ENCODE results near the gene CEP128.

CEP128 gene

DNA sequence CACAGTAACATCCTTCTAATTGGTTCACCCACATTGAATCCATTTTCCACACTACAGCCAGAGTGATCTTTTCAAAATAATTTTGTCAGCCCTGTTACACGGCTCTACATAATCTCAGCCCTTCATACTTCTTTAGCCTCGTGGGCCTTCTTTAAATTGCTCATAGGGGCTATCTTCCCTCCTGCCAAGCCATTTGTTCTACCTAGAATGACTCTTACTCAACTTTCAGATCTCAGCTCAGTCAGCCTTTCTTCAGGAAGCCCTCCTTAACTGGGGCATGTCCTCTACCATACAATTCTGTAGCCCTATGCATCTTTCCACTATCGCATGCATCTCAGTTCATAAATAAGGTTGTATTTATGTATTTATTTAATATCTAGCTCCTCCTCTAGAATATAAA, 39.7 kb downstream of the CEP128 start:
- DNase-seq (ENCODE audit: low read depth in 2 of 2) = no peak

DNA sequence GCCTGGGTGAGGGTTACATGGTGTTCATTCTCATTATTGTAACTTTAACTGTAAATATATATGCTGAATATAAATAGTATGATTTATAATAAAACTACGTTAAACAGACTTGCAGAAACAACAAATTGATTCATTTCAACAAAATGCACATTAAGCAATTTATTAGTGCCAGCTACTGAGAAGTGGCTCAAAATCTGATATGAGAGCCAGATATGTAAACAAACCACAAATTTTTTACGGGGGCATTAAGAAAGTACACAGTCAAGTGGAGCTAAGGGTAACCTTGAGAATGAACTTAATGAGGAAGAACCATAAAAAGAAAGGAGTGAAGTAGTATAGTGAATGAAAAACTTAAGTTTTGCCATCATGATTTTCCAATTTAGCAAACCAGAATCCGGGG, 40.3 kb downstream of the CEP128 start:
- no peak for DNase-seq (ENCODE audit: low read depth in 2 of 2)

DNA sequence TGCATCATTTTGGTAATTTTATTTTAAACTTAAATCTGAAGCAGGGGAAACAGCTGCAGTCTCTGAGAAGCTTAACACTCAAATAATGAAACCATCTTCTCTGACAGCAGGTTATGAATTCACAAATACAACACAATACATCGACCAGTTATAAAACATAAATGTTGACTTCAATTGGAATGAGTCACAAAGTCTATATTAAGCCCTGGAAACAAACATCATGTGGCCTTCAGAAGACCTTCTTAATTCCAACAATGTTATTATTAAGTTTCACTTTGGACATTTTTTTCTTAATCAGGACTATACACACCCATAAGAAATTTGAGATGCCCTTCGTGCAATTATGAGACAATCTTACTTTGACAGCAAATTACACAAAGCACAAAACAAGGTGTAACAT, 68.9 kb downstream of the CEP128 start:
- DNase-seq (ENCODE audit: low read depth in 2 of 2) = no peak

DNA sequence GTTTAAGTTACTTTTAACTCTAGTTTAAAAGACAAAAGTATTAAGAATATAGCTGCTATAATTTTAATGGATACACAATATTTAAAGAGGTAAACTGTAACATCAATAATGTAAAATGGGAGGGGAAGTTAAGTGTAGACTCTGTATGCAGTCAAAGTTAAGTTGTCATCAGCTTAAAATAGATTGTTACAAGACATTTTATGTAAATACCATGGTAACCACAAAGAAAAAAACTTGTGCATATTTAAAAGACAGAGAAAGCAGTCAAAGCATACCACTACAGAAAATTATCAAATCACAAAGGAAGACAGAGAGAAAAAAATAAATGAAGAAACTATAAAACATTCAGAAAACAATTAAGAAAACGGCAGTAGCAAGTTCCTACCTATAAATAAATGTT, 73.3 kb downstream of the CEP128 start:
- DNase-seq (ENCODE audit: low read depth in 2 of 2) = no peak

DNA sequence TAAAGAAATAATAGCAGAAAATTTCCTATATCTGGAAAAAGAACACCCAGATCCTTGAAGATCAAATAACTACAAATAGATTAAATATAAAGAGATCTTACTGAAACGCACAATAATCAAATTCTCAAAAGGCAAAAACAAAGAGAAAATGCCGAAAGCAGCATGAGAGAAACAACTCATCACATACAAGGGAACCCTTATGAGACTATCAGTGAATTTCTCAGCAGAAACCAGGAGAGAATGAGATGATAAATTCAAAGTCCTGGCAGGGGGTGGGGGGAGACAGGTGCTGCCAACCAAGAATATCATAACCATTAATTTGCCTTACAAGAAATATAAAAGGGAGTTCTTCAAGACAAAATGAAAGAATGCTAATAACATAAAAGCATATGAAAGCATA, 73.7 kb downstream of the CEP128 start:
- DNase-seq (ENCODE audit: low read depth in 2 of 2) = no peak

DNA sequence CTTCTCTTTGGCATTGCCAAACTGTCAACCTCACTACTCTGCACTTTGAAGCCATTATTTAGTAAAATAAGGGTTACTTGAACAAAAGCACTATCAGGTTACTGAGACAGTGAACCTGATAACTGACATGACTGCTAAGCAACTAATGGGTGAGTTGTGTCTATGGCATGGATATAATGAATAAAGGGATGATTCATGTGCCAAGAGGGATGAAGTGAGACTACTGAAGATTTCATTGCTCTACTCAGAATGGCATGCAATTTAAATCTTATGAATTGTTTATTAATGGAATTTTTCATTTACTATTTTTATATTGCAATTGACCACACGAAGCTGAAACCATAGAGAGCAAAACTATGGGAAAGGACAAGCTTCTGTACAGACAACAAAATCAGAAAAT, 74.4 kb downstream of the CEP128 start:
- no peak for DNase-seq (ENCODE audit: low read depth in 2 of 2)

DNA sequence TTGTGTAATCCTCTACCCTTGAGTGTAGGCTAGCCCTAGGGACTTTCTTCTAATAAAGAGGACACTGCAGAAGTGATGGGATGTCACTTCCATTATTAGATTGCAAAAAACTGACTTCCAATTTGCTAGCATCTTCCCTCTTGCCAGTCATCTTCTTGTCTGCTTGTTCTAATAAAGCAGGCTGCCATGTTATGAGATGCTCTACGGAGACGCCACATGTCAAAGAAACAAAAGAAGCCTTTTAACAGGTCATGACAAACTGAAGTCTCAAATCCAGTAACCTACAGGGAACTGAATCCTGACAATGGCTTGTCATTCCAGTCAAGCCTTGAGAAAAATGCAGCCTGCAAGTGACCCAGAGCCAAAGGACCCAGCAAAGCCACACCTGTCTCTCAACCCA, 76.0 kb downstream of the CEP128 start:
- no peak for DNase-seq (ENCODE audit: low read depth in 2 of 2)

DNA sequence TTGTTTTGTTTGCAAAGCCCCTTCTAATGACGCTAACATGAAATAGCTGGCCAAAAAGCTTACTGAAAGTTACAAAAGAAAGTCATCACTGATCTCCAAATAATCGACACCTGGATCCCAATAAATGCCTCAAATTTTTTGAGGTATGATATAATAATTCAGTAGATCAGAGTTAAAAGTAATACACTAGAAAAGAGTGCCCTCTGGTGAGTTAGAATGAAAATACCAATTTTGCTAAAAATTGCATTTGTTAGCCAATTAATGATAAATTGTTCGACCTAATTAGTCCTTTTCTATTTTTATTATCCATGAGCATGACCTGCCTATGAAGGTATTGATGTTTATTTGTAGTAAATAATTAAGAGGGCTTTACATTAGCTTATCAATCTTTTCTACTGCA, 78.6 kb downstream of the CEP128 start:
- DNase-seq (ENCODE audit: low read depth in 2 of 2) = no peak

DNA sequence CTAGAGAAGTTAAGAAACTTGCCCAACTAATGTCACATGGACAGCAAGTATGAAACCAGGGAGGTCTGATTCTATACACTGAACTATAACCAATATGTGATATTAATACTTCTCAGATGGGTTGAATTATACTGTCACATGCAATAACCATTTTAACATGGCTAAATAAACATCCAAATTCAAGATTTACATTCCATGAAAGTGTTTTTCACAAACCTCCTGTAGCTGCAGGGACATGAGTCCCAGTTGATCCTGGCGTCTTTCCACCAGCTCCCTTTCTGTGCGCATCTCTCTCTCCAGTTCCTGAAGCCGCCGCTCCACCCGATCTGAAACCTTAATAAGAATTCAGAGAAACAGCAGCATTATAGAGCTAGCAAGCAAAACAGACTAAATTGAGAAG, 79.0 kb downstream of the CEP128 start:
- no peak for DNase-seq (ENCODE audit: low read depth in 2 of 2)

DNA sequence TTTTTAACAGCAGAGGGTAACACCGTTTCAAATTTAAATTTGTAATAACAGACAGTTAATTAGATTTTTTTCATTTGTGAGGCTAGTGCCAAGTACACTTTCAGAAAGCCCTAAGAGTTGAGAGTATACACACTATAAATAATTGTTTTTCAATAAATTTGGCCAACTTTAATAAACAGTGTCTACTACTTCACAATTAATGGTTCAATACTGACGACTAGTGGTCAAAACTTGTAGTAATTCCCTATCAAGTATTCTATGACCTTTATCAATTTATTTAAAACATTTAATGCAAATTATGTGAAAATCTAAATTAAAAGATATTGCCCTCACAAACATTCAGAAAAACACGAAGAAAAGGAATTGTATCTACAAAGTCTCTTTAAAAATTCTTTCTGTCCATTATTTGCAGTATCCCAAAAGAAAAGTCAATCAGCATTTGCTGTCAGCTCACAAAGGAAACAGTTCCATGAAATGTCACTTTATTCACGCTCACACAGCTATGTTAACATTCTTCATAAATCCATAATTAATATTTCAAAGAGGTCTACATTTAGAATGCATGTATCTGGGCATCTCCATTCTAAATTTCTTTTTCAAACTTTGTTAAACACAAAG, 91.2 kb downstream of the CEP128 start:
- DNase-seq (ENCODE audit: low read depth in 2 of 2) = no peak

DNA sequence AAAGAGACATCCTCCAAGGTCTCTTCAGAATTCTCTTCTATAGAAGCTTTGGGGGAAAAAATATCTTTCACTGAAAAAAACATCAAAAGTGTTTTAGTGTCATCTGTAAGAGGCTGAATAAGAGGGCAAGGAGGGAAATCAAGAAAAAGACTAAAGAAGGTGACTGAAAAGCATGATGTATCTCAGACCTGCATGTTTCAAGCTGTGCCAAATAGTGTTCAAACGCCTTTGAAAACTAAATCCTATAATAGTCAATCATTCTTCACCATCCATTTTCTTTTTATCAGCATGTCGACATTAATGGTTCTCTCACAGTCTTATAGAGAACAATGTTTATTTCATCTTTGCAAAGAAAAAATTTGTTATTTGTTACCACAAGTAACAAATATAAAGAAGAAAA, 94.5 kb downstream of the CEP128 start:
- DNase-seq (ENCODE audit: low read depth in 2 of 2) = no peak

DNA sequence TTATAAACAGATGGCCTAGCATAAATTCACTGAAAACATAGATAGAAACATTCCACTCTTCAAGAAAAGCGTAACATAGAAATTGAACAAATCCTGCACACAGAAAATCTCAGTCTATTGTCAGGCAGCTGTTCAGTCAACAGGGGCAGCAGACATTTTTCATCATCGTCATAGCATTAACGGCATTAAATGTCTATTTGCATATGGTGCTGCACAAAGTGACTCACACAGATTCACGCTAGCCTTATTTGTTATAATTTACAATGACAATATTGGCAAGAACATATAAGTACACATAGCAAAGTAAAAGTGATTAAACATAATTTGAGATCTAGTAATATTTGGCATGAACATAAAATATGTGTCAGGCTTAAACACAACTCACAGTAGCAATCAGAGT, 95.7 kb downstream of the CEP128 start:
- no peak for DNase-seq (ENCODE audit: low read depth in 2 of 2)

DNA sequence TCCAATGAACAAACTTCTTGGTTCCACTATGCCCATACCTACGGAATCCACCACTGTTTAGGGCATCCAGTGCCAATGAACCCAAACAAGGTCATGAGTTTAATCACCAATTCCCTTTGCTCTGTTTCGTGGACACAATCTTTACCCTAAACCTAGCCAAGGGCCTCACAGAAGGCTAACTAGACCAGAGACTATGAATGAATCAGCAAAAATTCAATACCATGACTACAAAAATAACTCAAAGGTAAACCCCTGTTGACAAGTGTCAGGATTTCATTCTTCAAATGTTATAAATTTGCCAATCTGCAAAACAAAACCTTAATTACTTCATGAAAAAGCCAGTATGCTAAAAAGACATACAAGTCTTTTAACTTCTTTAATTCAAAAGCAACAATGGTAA, 96.7 kb downstream of the CEP128 start:
- no peak for DNase-seq (ENCODE audit: low read depth in 2 of 2)

DNA sequence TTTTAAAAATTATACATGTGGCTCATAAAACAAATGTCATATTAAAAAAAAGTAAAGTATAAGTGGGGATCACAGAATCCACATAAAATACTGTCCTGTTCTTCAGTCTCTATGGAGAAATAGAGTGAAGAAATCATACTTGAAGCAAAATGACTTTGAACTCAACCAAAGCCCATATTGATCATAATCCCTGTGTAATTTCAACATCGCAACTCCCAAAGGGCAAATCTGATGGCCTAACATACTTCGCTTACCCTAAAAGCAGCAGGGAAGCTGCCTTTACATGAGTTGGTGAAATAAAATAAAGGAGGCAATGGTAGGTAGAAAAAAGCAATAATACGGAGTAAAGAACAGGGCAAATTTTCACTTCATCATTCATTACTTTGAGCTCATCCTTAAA, 101.8 kb downstream of the CEP128 start:
- no peak for DNase-seq (ENCODE audit: low read depth in 2 of 2)

DNA sequence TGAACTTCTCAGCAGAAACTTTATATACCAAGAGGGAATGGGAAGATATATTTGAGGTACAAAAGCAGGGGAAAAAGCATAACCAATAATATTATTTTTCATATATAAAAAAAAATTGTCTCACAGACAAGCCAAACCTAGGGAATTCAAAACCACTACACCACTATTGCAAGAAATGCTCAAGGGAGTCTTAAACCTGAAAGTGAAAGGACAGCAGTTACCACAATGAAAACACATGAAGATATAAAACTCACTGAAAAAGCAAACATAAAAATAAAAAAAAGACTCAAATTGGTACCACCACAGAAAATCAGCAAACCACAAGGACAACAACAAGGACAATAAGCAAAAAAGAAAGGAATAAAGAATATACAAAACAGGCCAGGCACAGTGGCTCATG, 131.9 kb downstream of the CEP128 start:
- DNase-seq (ENCODE audit: low read depth in 2 of 2) = no peak

DNA sequence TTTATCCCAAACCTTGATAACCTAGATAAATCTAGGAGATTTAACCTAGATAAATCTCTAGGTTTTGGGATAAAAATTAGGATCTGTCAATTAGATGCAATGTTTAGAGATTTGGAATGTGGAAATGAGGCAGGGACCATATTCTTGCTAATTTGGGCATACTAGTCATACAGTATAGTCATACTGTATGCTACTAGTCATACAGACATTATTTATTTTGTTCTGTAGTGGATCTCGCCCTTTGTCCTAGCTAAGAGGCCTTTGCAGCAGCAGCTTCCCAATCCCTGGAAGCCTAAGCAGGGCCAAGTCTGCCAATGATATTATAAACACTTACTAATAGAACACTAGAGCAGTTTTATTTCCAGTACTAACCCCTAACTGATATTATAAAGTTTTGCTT, 136.4 kb downstream of the CEP128 start:
- no peak for DNase-seq (ENCODE audit: low read depth in 2 of 2)

DNA sequence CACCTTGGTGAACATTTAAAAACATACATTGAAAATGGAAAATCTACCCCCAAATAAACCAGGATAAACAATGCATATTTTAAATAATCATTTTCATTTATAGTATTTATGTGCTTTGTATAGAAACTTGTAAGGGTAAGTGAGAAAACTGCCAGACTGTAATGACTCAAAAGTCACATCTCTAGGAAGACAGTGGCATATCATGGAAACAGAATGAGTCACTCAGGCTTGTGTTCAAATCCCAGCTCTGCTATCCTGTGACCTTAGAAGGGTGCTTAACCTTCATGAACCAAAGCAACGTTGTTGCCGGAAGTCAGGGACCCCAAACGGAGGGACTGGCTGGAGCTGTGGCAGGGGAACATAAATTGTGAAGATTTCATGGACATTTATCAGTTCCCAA, 142.7 kb downstream of the CEP128 start:
- no peak for DNase-seq (ENCODE audit: low read depth in 2 of 2)

DNA sequence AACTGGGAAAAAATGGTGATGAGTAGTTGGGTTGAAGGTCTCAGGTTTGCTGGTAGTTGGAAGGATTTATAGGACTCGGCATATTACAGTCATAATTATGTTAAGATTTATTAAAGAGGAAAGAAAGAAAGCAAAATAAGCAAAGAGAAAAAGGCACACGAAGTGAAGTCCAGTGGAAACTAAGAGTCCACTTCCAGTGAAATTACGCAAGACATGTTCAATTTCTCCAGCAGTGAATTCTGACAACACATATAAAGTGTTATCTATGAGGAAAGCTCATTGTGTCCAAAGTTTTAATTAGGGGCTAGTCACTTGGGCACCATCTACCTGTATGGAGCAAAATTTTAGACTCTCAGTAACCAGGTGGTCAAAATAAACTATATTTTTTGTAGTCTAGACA, 143.3 kb downstream of the CEP128 start:
- no peak for DNase-seq (ENCODE audit: low read depth in 2 of 2)

DNA sequence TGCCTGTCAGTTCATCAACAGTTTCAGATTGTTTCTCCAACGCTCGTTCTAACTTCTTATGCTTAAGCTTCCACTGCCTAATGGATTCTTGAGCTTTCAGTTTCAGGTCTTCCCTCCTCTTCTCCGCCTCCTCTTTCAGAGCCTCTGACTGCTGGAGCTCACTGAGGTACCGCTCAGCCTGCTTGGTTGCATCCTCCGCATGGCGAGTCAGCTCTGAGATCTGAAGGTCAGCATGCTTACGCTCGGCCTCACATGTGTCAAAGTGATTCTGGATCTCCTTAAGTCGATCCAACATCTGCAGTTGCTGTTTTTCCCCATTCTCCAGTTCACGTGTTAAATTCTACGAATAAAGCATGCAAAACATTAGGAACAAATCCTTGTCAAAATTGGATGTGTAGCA, 148.8 kb downstream of the CEP128 start:
- DNase-seq (ENCODE audit: low read depth in 2 of 2) = no peak

DNA sequence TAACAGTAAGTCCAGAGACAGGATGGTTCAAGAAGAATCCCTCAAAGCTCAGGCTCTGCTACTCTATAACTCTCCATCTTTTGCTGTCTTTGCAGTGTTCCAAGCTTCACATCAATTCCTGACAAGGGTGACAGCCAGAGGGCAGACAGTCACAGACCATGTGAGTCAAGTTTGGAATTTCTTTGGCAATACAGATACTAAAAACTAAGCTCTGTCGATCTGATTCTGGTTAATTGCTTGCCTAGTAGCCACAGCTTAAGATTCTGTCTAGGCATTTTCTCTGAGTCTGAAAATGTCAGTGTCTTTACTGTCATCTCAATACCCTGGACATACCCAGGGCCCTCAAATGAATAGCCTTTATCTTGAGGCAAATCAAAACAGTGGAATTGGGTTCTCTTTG, 153.7 kb downstream of the CEP128 start:
- DNase-seq (ENCODE audit: low read depth in 2 of 2) = no peak

DNA sequence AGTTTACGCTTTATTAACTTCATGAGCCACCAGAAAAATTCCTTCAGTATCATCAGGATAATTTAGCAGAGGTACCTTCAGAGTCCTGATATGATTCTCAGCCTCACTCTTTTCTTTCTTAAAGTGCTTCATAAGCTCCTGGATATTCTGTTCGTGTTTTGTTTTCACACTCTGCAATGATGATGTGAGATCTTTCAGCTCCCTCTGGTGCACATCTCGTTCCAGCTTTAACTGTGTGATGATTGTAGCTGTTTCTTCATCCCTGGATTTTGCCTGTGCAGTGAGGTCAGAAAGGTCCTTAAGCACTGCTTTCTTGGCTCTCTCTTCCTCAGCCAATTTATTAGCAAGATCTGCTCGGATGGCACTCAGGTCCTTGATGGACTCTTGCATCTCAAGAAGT, 156.7 kb downstream of the CEP128 start:
- DNase-seq (ENCODE audit: low read depth in 2 of 2) = no peak

DNA sequence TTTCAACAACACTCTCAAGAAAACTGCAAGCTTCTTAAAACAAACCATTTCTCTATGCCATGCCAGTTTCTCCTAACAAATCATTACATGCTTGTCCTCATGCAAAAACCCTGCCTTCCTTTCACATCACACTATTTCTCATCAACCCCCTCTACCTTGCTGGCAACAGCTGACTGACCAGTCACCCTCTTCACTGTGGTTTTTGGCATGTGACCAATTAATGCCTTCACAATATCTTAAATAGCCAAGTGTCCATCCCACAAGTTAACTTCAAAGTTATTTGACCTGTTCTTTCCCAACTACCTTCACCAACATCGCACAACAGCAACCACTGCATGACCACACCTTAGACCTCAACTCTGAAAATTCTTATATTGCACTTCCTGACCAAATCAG, 159.6 kb downstream of the CEP128 start:
- DNase-seq (ENCODE audit: low read depth in 2 of 2) = no peak

DNA sequence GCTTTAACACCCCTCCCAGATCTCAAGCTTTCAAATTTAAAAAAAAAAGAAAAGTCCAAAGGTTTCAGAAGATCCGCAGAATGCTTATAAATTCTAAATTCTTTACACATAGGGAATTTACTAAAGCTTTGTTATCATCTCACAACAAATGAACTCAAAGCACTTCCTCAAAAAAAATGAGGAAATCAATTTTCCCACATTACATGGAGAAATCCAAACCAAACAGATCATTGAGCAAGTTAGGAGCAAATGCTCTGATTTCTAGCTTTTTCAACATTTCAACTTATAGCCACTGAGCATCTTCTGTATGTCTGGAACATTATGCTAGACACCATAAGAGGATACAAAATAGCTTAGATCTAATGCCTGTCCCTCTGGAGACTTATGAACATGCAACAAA, 161.0 kb downstream of the CEP128 start:
- no peak for DNase-seq (ENCODE audit: low read depth in 2 of 2)

DNA sequence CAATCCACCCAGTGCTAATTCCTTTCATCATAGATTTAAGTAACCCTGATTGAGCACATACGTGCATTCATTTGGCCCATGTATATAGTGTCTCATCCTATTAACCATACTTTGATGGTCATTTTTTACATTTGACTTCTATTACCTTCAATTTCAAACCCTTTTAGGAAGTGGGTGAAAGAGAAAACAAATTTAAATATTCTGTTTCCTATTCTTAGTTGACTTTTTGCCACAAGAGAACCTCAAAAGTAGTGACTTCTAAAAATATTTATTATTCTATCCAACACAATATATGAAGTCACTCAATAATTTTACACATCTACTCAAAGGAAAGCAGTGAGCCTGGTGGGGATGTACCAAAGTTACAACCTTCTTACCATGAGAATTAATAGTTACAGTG, 164.9 kb downstream of the CEP128 start:
- no peak for DNase-seq (ENCODE audit: low read depth in 2 of 2)

DNA sequence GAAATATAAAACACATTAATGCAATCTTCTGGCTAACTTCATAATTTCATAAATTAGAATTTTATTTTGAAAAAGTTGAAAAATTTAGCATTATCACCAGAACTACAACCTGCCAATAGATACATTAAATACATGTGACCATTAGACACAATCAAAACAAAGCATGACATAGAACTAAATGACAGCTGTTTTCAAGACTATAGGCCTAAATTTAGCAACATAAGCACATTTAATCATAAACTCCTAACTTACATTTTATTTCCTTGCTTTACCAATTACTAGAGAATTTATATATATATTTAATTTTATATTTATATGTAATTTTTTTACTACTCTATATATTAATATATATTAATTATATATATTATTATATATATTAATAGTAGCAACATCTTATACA, 165.4 kb downstream of the CEP128 start:
- DNase-seq (ENCODE audit: low read depth in 2 of 2) = no peak

All from stimulated activated CD8-positive, alpha-beta memory T cell treated with anti-CD3 and anti-CD28 coated beads, Interleukin-15, amount 100 ng/mL, for 4 hours (primary cell).